ENCODE data around the gene RENBP.

DNA sequence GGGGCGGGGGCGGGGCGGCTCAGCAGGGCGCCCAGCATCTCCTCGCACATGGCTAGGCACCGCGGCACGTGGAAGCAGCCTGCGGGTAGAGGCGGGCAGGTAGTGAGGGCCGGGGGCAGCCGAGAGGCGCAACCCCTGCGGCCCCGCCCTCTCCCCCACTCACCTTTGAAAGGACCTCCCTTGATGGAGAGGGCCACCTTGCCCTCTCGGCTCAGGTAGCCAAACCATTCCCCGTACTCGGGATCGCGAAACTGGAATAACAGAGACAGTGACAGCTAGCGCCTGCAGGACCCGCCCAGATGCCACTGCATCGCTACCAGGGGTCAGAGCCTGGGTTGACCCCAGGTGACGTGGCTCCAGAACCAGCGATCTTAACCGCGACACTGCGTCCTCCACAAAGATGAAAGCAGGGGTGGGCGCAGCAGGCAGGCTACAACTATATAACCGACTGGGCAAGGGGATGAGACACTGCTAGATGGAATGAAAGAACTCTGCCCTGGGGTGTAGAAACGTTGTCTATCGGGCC lies 9.1 kb downstream of the RENBP start:
- no peak for TF ChIP-seq POLR2A (IDR thresholded peaks at IDR 0.05; ENCODE audit: low read depth, low read length)
- no peak for TF ChIP-seq POLR2AphosphoS5 (IDR thresholded peaks at IDR 0.05; ENCODE audit: low read depth, low read length)

Measured in GM12892 (cell line).